ENCODE data around the gene FBXL4.

DNA sequence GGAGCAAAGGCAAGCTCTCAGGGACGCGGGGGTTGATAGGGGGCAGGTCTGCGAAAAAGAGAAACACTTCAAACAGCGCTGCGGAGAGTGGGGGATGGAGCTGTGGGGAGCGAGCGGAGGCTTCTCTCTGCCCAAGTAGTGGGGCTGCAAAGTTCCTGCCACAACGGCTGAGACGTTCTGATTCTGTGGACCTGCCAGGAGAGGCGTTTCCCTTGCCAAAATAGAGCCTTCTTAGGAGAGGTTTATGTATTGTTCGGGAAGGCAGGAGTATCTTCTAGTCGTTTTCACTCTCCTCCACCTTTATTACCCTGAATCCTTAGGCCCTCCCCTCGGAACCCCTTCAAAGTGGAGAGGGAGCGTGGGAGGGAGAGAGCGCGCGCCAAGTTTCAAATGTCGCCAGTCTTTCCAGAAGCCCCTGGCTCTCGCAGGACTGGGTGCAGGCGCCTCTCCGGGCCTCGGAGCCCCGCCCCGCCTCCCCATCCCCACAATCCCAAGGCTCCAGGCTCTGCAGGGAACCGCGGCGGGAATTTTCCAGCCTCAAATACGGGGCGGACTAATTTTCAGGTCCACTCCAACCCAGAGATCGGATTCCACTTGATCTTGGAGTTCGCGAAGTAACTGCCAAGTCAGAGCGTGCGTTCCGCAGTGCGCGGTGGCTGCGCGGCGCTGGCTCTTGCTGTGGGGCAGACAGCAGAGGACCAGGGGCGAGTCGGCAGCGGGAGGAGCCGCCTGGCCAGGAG lies 123.4 kb downstream of the FBXL4 start:
- TF ChIP-seq, protein P1, sequence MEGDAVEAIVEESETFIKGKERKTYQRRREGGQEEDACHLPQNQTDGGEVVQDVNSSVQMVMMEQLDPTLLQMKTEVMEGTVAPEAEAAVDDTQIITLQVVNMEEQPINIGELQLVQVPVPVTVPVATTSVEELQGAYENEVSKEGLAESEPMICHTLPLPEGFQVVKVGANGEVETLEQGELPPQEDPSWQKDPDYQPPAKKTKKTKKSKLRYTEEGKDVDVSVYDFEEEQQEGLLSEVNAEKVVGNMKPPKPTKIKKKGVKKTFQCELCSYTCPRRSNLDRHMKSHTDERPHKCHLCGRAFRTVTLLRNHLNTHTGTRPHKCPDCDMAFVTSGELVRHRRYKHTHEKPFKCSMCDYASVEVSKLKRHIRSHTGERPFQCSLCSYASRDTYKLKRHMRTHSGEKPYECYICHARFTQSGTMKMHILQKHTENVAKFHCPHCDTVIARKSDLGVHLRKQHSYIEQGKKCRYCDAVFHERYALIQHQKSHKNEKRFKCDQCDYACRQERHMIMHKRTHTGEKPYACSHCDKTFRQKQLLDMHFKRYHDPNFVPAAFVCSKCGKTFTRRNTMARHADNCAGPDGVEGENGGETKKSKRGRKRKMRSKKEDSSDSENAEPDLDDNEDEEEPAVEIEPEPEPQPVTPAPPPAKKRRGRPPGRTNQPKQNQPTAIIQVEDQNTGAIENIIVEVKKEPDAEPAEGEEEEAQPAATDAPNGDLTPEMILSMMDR (conservative IDR thresholded peaks at IDR 0.05 in 1 of 2, IDR thresholded peaks at IDR 0.05 in 1 of 2; ENCODE audit: low read depth in 1 of 2, low read length in 2 of 2), result no peak
- TF ChIP-seq EZH2 (IDR thresholded peaks at IDR 0.05; ENCODE audit: low read length, missing control alignments), result peak; percentile 77
